ENCODE data around the gene AFMID.

- TF ChIP-seq EZH2phosphoT487 (IDR thresholded peaks at IDR 0.05; ENCODE audit: borderline replicate concordance) = no peak
- no peak for TF ChIP-seq RAD21 (IDR thresholded peaks at IDR 0.05; ENCODE audit: low read depth)
- no peak for TF ChIP-seq EZH2 (IDR thresholded peaks at IDR 0.05)
- TF ChIP-seq POLR2A (IDR thresholded peaks at IDR 0.05; ENCODE audit: borderline replicate concordance, extremely low read depth, insufficient read depth, insufficient read length) = no peak
- no peak for TF ChIP-seq EGR1 (IDR thresholded peaks at IDR 0.05; ENCODE audit: low read depth)
- TF ChIP-seq JUND (IDR thresholded peaks at IDR 0.05) = no peak
These were observed 27.5 kb downstream of the AFMID start for GRCh38 chr17:78214706-78215061.
